ENCODE data around the gene WWOX.

DNA sequence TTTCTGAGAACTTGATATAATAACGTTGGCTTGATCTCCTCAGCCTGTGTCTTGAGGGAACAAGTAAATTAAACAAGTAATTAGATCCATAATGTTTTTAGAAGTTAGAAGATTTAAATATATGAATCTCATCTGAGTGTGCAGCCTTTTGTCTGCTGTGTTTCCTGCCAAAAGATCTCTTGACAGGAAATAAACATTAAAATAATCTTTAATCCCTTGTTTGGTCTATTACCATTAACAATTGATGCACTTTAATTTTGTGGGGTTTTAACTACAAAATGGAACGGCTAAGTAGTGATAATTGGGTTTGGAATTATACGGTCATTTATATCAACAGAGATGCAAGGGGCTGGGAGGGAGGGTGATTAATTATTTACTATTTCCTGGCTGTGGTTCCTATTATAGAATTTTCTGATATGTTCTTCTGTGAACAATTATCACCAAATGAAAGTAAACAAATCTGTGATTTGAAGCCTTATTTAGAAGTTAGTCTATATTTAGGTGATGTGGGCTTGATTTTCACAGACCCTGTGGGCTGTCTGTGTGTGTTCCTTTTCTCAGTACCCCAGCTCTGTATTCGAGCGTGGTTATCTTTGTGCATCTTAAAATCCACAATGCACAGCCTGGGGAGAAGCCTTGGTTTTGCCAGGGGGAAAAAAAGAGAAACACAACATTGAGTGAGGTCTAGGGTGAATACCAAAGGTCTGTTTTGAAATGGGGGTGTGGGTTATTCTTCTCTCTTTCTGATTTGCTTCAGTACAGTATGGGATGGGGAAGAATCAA is 556.1 kb downstream of the WWOX start:
- TF ChIP-seq EZH2 (IDR thresholded peaks at IDR 0.05) (no peak), POLR2AphosphoS5 (IDR thresholded peaks at IDR 0.05; ENCODE audit: borderline replicate concordance, low read depth, low read length) (no peak), FOXP2 (optimal IDR thresholded peaks at IDR 0.05; ENCODE audit: control extremely low read depth, extremely low read length, insufficient read depth) (no peak)

Data from SK-N-MC (cell line).